H54 (cell line): Measurements from ENCODE around the gene ARID4A.
"Not testable (repeated sequence)": the region's sequence is repeated elsewhere in the genome, so short reads cannot be mapped to it uniquely, and the experiment has no call there.

Experiments used
- DNase-seq: peaks from one replicate; pipeline ENCODE4 v3.0.0; 2011; ENCODE audit warnings: low spot score, mixed read lengths; ENCODE audit not compliant: insufficient read length
- FAIRE-seq: peaks from 3 replicates; lab custom pipeline; 2011; peaks lifted over from hg19 to GRCh38; lab: Jason Lieb, UNC
- POLR2A ChIP-seq: IDR thresholded peaks from 2 replicates; pipeline ENCODE4 v1.6.1; 2011; ENCODE audit warnings: low read depth, mild to moderate bottlenecking, low read length

Gene ARID4A

DNA sequence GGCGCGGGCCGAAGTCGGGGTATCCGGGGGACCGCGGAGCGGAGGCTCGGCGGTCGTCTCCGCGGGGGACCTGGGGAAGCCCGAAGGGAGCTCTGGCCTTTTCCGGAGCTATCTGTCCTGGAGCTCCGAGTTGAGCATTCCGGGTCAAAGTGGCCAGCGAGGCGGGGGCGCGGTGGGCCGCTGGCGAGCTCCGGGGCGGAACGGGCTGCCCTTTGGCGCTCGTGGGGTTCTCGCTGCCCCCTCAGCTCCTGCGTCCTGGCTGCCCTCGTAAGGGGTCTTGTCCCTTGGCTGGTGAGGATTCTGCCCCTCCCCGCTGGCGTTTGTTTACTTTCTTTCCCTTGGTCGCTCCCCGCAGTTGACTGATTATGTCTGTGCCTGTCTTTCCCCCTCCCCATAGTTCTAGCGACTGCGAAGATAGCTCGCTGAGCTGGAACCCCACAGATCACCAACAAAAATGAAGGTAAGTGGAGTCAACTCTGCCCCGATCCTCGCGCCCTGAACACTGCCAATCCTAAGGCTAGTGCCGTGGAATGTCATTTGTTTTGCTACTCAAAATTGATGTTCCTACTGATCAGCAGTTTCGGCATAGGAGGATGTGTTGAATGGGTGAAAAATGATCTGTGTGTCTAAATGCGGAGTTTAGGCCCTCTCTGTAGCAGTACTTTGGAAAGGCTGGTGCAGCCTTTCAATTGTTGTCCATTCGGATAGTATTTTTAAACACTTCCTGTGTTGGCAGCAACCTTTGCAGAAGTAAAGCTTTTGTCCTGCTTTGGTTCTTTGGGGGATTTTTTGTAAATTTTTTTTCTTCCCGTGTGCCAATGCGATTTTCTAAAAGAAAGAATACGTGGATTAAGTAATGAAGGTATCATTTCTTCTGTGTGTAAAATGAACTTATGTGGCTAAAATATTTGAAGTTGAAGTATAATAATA, 1.3 kb downstream of the ARID4A start:
- no peak for TF ChIP-seq POLR2A
- peak; percentile 4 for DNase-seq
- no peak for FAIRE-seq

DNA sequence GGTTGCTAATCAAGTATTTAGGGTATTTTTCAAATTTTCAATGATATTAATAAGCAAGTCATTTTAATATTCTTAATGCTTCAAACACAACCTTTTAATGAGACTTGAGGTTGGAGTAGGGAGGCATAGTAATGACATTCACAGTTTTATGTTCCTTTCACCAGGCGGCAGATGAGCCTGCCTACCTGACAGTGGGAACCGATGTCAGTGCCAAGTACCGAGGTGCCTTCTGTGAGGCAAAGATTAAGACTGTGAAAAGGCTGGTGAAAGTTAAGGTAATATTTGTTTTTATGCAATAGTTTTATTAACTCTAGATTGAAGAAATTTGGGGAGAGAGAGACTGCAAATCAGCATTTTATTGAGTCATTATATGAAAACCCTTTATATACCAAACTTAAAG, 3.1 kb downstream of the ARID4A start:
- no peak for TF ChIP-seq POLR2A
- FAIRE-seq, result no peak
- no peak for DNase-seq

DNA sequence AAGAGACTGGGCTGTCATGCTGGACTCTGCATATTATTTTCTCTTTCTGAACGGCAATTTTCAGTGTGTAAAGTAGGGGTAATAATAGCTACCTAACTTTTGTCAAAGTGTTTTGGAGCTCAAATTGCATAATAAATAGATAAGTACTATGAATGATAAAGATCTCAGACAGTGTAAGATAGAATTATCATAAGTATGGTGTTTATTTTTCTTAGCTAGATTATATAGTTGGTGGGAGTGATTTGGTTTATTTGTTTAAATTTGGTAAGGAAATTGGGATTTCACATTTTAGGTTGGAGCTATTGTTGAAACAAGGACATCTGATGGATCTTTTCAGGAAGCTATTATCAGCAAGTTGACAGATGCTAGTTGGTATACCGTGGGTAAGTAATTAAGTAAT, 7.4 kb downstream of the ARID4A start:
- no peak for FAIRE-seq
- TF ChIP-seq POLR2A, result no peak
- no peak for DNase-seq

DNA sequence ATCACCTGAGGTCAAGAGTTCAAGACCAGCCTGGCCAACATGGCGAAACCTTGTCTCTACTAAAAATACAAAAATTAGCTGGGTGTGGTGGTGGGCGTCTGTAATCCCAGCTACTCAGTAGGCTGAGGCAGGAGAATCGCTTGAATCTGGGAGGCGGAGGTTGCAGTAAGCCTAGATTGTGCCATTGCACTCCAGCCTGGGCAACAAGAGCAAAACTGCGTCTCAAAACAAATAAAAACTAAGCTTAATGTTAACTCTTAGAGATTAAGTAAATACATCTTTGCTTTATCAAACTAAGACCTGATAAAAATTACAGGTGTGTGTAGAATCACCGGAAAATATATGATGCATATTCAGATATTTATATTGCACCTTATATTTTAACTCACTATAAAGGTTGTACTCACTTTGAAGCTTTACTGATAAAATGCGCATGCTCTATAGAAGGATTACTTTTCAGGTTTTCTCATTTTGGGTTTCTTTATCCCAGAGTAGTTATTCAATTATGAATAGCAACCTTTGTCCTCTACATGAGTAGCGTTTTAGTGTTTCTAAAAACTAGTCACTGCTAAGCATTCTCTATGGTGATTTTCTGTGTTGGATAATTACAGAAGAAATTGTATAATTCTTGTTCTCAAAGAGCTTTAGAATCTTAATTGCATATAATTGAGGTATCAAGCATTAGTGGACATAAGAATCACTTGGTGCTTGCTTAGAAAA, 9.4 kb downstream of the ARID4A start:
- FAIRE-seq (no peak), DNase-seq (no peak)
- TF ChIP-seq POLR2A, result no peak

DNA sequence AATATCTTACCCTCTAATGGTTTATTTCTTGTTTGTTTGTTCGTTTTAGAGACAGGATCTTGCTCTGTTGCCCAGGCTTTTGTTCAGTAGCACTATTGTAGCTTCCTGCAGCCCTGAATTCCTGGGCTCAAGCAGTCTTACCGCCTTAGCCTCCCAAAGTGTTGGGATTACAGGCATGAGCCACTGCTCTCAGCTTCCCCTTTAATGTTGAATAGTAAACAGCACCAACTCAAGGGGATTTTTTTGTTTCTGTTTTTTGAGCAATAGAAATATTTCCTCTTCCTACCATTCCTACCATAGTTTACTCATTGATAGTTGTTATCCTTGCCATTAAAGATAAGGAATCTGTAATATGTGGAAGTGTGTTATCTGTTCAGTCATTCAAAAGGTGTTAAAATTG, 10.7 kb downstream of the ARID4A start:
- FAIRE-seq, result no peak

DNA sequence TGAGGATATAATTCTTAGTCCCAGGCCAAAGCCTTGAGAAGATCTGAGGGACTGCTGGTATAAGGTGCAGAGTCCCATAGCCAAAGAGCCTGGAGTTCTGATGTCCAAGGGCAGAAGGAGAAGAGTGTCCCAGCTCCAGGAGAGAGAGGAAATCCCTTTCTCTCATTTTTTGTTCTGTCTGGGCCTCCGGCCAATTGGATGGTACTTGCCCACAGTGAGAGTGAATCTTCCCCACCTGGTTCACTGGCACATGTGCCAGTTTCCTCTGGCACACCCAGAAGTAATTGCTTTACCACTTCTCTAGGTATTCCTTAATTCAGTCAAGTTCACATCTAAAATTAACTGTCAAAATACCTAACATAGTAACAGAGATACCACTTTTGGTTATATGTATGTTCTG, 15.3 kb downstream of the ARID4A start:
- FAIRE-seq (no peak), DNase-seq (no peak)
- TF ChIP-seq POLR2A, result no peak

More for the DNA sequence above, 10.7 kb downstream of the ARID4A start:
- no peak for DNase-seq
- TF ChIP-seq POLR2A, result no peak

DNA sequence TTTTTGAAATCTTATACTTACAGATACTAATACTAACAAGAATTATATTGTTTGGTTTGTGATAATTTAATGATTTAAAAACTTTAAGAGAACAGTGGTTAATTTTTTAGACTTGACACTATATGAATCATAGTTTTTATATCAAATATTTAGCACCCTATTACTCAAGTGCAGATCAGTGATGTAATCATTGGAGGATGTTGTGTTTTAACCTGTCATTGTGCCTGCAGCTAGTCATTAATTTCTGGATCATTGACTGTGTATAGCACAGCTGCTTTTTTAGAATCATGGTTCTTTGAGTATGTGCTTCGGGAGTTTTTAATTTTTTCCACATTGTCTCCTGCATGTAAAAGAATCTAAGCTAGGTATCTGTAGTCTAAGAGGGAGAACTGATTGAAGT, 17.3 kb downstream of the ARID4A start:
- no peak for FAIRE-seq
- TF ChIP-seq POLR2A, result no peak
- DNase-seq, result no peak

DNA sequence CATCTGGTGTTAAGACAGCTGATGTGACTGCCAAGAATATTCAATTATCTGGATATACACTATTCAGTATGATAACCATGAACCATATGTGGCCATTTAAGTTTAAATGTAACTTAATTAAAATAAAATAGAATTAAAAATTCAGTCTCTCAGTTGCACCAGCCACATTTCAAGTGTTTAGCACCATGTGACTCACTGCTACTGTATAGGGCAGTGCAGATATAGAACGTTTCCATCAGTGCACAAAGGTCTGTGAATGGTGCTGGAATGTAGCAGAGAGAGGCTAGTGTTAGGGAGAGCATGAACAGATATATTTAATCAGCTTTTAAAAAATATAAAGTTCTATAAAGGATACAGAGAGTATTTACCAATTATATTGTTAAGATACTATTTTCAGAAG, 28.7 kb downstream of the ARID4A start:
- FAIRE-seq (no peak), DNase-seq (no peak)
- TF ChIP-seq POLR2A, result no peak

DNA sequence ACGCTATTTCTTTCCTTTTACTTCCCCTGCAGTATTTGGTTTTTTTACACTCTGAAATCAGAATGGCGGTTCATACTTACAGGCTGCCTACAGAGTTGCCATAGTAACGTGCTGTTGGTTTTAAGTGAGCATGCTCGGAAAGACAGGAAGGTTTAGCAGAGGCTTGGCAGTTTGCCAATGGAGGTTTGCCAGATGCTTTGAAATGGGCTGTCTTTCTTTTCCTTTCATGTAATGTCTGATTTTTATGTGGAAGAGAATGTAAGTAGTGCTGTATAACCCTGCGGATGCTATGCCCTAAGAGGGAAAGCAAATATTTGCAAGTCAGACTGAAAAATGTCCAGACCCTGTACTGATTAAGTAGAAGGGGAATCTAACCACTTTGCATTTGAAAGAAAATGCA, 32.8 kb downstream of the ARID4A start:
- no peak for TF ChIP-seq POLR2A
- peak; percentile 7 for DNase-seq
- FAIRE-seq, result peak; percentile 89

DNA sequence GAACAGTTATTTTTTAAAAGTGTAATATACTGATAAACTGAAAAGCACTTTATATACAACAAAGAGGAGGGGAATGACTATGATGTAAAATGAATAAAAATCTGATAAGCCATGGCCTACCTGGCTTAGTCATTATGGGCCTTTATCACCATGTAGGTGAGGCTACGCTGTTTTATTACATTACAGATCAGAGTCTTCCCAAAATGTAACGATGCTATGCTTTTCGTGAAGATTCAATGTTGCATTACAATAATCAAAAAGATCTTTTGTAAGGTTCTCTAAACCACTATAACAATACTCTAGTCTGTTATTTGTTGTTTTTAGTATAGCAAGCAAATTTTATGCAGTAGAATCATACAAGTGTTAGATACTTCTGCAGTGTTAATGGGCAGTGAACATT, 34.2 kb downstream of the ARID4A start:
- FAIRE-seq (no peak), DNase-seq (no peak)
- no peak for TF ChIP-seq POLR2A

DNA sequence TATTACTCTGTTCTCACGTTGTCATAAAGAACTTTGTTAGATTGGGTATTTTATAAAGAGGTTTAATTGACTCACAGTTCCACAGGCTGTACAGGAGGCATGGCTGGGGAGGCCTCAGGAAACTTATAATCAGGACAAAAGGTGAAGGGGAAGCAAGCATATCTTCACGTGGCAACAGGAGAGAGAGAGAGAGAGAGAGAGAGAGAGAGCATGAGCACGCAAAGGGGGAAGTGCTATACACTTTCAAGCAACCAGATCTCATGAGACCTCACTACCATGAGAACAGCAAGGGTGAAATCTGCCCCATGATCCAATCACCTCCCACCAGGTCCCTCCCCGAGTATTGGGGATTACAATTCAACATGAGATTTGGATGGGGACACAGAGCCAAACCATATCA, 41.3 kb downstream of the ARID4A start:
- FAIRE-seq, DNase-seq: not testable (repeated sequence)

DNA sequence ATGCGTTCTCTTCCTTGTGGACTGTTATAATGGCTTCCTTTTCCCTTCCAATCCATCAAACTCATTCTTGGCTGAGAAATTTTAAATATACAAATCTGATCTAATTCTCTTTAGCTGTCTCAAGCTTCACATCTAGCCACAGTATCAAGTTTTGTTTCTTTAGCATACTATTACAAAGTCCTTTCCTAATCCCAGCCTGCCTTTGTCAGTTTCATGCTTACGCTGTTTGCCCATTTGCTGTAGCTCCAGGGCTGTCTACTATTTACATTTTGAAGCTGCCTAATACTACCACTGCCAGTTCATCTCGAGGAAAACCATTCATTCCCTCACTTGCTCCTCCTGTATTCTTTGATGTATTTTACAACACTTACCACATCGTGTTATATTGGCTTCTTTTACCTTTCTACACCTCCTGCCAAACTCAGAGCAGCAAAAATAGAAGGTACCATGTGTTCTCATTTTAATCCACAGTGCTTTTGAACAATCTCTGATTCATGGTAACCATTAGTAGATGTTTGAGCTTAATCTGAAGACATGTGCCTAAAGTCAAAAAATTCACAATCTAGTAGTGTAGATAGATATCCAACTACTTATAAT, 42.9 kb downstream of the ARID4A start:
- no peak for TF ChIP-seq POLR2A
- FAIRE-seq (no peak), DNase-seq (no peak)

DNA sequence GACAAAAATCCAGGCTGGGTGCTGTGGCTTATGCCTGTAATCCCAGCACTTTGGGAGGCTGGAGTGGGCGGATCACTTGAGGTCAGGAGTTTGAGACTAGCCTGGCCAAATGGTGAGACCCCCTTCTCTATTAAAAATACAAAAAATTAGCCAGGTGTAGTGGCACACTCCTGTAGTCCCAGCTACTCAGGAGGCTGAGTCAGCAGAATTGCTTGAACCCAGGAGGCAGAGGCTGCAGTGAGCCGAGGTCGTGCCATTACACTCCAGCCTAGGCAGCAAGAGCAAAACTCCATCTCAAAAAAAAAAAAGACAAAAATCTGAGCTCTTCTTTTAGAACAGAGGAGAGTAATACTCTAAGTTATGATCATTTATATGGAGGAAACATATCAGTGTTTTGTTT, 45.2 kb downstream of the ARID4A start:
- not testable (repeated sequence) for FAIRE-seq, DNase-seq
